Keratinocyte (primary cell): Measurements from ENCODE around the gene INKA2. TPM values are rescaled to one million over a fixed set of nuclear protein-coding genes. Genes with fewer than 3 reads are reported as not detected.

Experiments used
- DNase-seq: peaks from one replicate; pipeline ENCODE4 v3.0.0-alpha.2; 2011; ENCODE audit warnings: low read depth, missing footprints, low spot score
- FAIRE-seq: peaks from 2 replicates; lab custom pipeline; 2011; peaks lifted over from hg19 to GRCh38; lab: Jason Lieb, UNC
- H2AFZ ChIP-seq: 2 replicates; pipeline ENCODE4 v1.6.0; 2012; ENCODE audit warnings: low read length, control low read depth, inconsistent platforms; ENCODE audit not compliant: control insufficient read depth
- H3K27ac ChIP-seq: 2 replicates; pipeline ENCODE4 v1.5.1; 2011; ENCODE audit warnings: low read length; ENCODE audit not compliant: control insufficient read depth, insufficient read depth
- H3K27me3 ChIP-seq: 3 replicates; pipeline ENCODE4 v1.6.0; 2011; ENCODE audit warnings: low read length; ENCODE audit not compliant: control insufficient read depth, insufficient read depth; ENCODE audit errors: extremely low read depth
- H3K36me3 ChIP-seq, 2 experiments: 2 replicates in 1 of 2; 3 replicates in 1 of 2; pipeline ENCODE4 v1.5.1; 2011; ENCODE audit warnings: low read length in 2 of 2, mild to moderate bottlenecking in 1 of 2; ENCODE audit not compliant: control insufficient read depth in 2 of 2, insufficient read depth in 2 of 2; ENCODE audit errors: extremely low read depth in 1 of 2
- H3K4me1 ChIP-seq: 3 replicates; pipeline ENCODE4 v1.5.1; 2011; ENCODE audit warnings: low read length; ENCODE audit not compliant: control insufficient read depth, insufficient read depth; ENCODE audit errors: extremely low read depth
- H3K4me2 ChIP-seq: 3 replicates; pipeline ENCODE4 v1.6.0; 2011; ENCODE audit warnings: low read depth, low read length; ENCODE audit not compliant: control insufficient read depth, insufficient read depth; ENCODE audit errors: extremely low read depth
- H3K4me3 ChIP-seq, 3 experiments: fragments of 200-600 bp in 1 of 3; sonication (generic) in 1 of 3; 2 replicates in 2 of 3; 3 replicates in 1 of 3; pipeline ENCODE4 v1.5.1; 2011 to 2016; ENCODE audit warnings: low read length in 3 of 3, mild to moderate bottlenecking in 3 of 3, control low read depth in 2 of 3, inconsistent platforms in 1 of 3, low read depth in 1 of 3, mixed read lengths in 1 of 3, mixed run types in 1 of 3, moderate library complexity in 1 of 3; ENCODE audit not compliant: control insufficient read depth in 2 of 3, insufficient read depth in 2 of 3; ENCODE audit errors: extremely low read depth in 1 of 3
- H3K79me2 ChIP-seq: 2 replicates; pipeline ENCODE4 v1.6.0; 2012; ENCODE audit warnings: low read length; ENCODE audit not compliant: control insufficient read depth, insufficient read depth
- H3K9ac ChIP-seq: 3 replicates; pipeline ENCODE4 v1.6.0; 2011; ENCODE audit warnings: low read length; ENCODE audit not compliant: control insufficient read depth, insufficient read depth; ENCODE audit errors: extremely low read depth
- H3K9me1 ChIP-seq: 3 replicates; pipeline ENCODE4 v1.6.0; 2011; ENCODE audit warnings: low read length; ENCODE audit not compliant: control insufficient read depth, insufficient read depth; ENCODE audit errors: extremely low read depth
- H3K9me3 ChIP-seq: 2 replicates; pipeline ENCODE4 v1.5.1; 2012; ENCODE audit warnings: low read depth, low read length; ENCODE audit not compliant: control insufficient read depth
- H4K20me1 ChIP-seq: 3 replicates; pipeline ENCODE4 v1.6.0; 2011; ENCODE audit warnings: low read length; ENCODE audit not compliant: control insufficient read depth, insufficient read depth; ENCODE audit errors: extremely low read depth
- CTCF ChIP-seq, 3 experiments: IDR thresholded peaks in 1 of 3; conservative IDR thresholded peaks in 1 of 3; optimal IDR thresholded peaks in 1 of 3; 2 replicates in 2 of 3; 3 replicates in 1 of 3; pipeline versions ENCODE3 to v1.5.1; 2011; ENCODE audit warnings: low read length in 3 of 3, mild to moderate bottlenecking in 3 of 3, moderate library complexity in 2 of 3, control low read depth in 1 of 3, inconsistent platforms in 1 of 3; ENCODE audit not compliant: insufficient read depth in 2 of 3; ENCODE audit errors: extremely low read depth in 1 of 3
- EZH2 ChIP-seq: IDR thresholded peaks from one replicate; pipeline ENCODE4 v1.6.1; 2012; ENCODE audit warnings: inconsistent platforms, mild to moderate bottlenecking, low read length, moderate library complexity
- dilution Hi-C: fragments of 300-500 bp; cut with MboI; formaldehyde crosslinking; loops from one replicate; pipeline ENCODE4 v1.7.0; 2020; ENCODE audit warnings: low sequenced_read_pairs; ENCODE audit not compliant: extremely low pct_ligation_motif_present
- polyA plus RNA-seq, 5 experiments: library from polyadenylated mRNA; depleted of rRNA in 3 of 5; stranded (reverse) in 3 of 5; stranded (forward) in 1 of 5; unstranded in 1 of 5; fragments of >200 nt; gene quantifications; 1 replicate in 1 of 5; 2 replicates in 3 of 5; 3 replicates in 1 of 5; pipeline versions ENCODE4 v1.2.1 to v1.2.3, GENCODE V29; 2011 to 2012; ENCODE audit warnings: missing spikeins in 2 of 5, low read depth in 1 of 5, low replicate concordance in 1 of 5
- small RNA-seq, 3 experiments: library from RNA; depleted of rRNA; stranded (forward); fragments of <200 nt; gene quantifications; one replicate each; pipeline ENCODE3, GENCODE V24; 2012; ENCODE audit warnings: low read depth in 3 of 3, low replicate concordance in 1 of 3; ENCODE audit not compliant: insufficient read length in 3 of 3

INKA2 gene
- polyA plus RNA-seq, 1 donor (not counting 4 experiments of a cell fraction or from before 2014, with no cell fraction given) = 2.7 TPM

- H3K9ac ChIP-seq = no peak overlapping the region
- no peak for FAIRE-seq
Observed at GRCh38 chr1:111691886-111692285, 47.3 kb downstream of the INKA2 start.

GRCh38 chr1:111690306-111690617 is 48.9 kb downstream of the INKA2 start:
- FAIRE-seq = no peak
- dilution Hi-C loops = no loop called here
- no peak for DNase-seq

More at GRCh38 chr1:111691886-111692285, 47.3 kb downstream of the INKA2 start:
- dilution Hi-C loops = no loop called here
- no peaks in the 10 kb centered on the region for H3K9me1 ChIP-seq
- no peak overlapping the region for H2AFZ ChIP-seq
- H3K79me2 ChIP-seq = peaks cover 4% of the 10 kb centered on the region
- no peak overlapping the region for H3K4me3 ChIP-seq
- H4K20me1 ChIP-seq = no peaks in the 10 kb centered on the region
- no peak for TF ChIP-seq CTCF (optimal IDR thresholded peaks at IDR 0.05 in 1 of 3, IDR thresholded peaks at IDR 0.05 in 1 of 3, conservative IDR thresholded peaks at IDR 0.05 in 1 of 3; ENCODE audit: extremely low read depth in 1 of 3, insufficient read depth in 2 of 3, low read length in 3 of 3)
- no peak overlapping the region for H3K27ac ChIP-seq
- H3K9me3 ChIP-seq = no peaks in the 10 kb centered on the region
- no peaks in the 10 kb centered on the region for H3K4me1 ChIP-seq
- no peaks in the 10 kb centered on the region for H3K27me3 ChIP-seq
- no peak overlapping the region for H3K4me2 ChIP-seq
- no peaks in the 10 kb centered on the region for H3K36me3 ChIP-seq
- no peak for DNase-seq

More at GRCh38 chr1:111690306-111690617, 48.9 kb downstream of the INKA2 start:
- Histone ChIP-seq H3K79me2 (peaks cover 4% of the 10 kb centered on the region), H3K4me1 (no peaks in the 10 kb centered on the region), H4K20me1 (no peaks in the 10 kb centered on the region), H2AFZ (no peak overlapping the region), H3K4me2 (no peak overlapping the region), H3K9me1 (no peaks in the 10 kb centered on the region), H3K9ac (no peak overlapping the region), H3K27me3 (no peaks in the 10 kb centered on the region), H3K36me3 (no peaks in the 10 kb centered on the region), H3K27ac (no peak overlapping the region), H3K9me3 (no peaks in the 10 kb centered on the region), H3K4me3 (no peak overlapping the region)
- no peak for TF ChIP-seq CTCF (optimal IDR thresholded peaks at IDR 0.05 in 1 of 3, IDR thresholded peaks at IDR 0.05 in 1 of 3, conservative IDR thresholded peaks at IDR 0.05 in 1 of 3; ENCODE audit: extremely low read depth in 1 of 3, insufficient read depth in 2 of 3, low read length in 3 of 3)
- no peak for TF ChIP-seq EZH2

Small RNAs within 50 kb of the gene (small RNA-seq; reads per million reads assigned to genes)
- 0.07 to 1.0 (median 0.50) reads per million in 3 experiments for gene INKA2

Other genes starting within 250 kb of the INKA2 start
- gene ADORA3, start 235.8 kb downstream of the INKA2 start, polyA plus RNA-seq = not detected in 3 replicates
- not detected in 3 replicates for gene TMIGD3, start 235.8 kb downstream of the INKA2 start, polyA plus RNA-seq
- gene RAP1A, start 119.6 kb downstream of the INKA2 start, polyA plus RNA-seq = 35.2 to 70.3 TPM (median 43.9 TPM) in 3 replicates
- 9.6 to 14.8 TPM (median 11.6 TPM) in 3 replicates for gene DDX20, start 16.5 kb upstream of the INKA2 start, polyA plus RNA-seq